Trophoblast cell (in vitro differentiated cells and primary cell): ENCODE data around the gene PIH1D1.

Experiments
- DNase-seq, 2 donors: peaks; one replicate each; pipeline ENCODE4 v3.0.0-alpha.2; 2016
- H2AFZ ChIP-seq: 2 replicates; pipeline ENCODE4 v1.6.1; 2013; ENCODE audit warnings: low read length, moderate library complexity, mild to moderate bottlenecking; ENCODE audit not compliant: insufficient read depth, poor library complexity
- H2AK5ac ChIP-seq: 2 replicates; pipeline ENCODE4 v1.6.1; 2013; ENCODE audit warnings: mild to moderate bottlenecking, low read length
- H2BK120ac ChIP-seq: 2 replicates; pipeline ENCODE4 v1.6.1; 2013; ENCODE audit warnings: low read length, mild to moderate bottlenecking, moderate library complexity; ENCODE audit not compliant: insufficient read depth, poor library complexity
- H2BK12ac ChIP-seq: 2 replicates; pipeline ENCODE4 v1.6.1; 2013; ENCODE audit warnings: mild to moderate bottlenecking, low read length, moderate library complexity
- H2BK5ac ChIP-seq: 2 replicates; pipeline ENCODE4 v1.6.1; 2013; ENCODE audit warnings: low read length, low read depth, moderate library complexity, mild to moderate bottlenecking; ENCODE audit not compliant: poor library complexity
- H3K14ac ChIP-seq: 2 replicates; pipeline ENCODE4 v1.6.1; 2013; ENCODE audit warnings: mild to moderate bottlenecking, low read length
- H3K18ac ChIP-seq: 2 replicates; pipeline ENCODE4 v1.6.1; 2013; ENCODE audit warnings: mild to moderate bottlenecking, low read length
- H3K23ac ChIP-seq: 2 replicates; pipeline ENCODE4 v1.6.1; 2013; ENCODE audit warnings: low read length
- H3K27ac ChIP-seq: 2 replicates; pipeline ENCODE4 v1.5.1; 2013; ENCODE audit warnings: low read depth, mild to moderate bottlenecking, inconsistent platforms, low read length, moderate library complexity
- H3K27me3 ChIP-seq: 2 replicates; pipeline ENCODE4 v1.6.1; 2013; ENCODE audit warnings: inconsistent platforms, mild to moderate bottlenecking, low read length, moderate library complexity; ENCODE audit not compliant: insufficient read depth
- H3K36me3 ChIP-seq, 2 experiments: 1 replicate in 1 of 2; 2 replicates in 1 of 2; pipeline ENCODE4 v1.6.1; 2013; ENCODE audit warnings: low read length in 2 of 2, mild to moderate bottlenecking in 2 of 2, moderate library complexity in 1 of 2; ENCODE audit not compliant: insufficient read depth in 2 of 2, control insufficient read depth in 1 of 2
- H3K4ac ChIP-seq: 2 replicates; pipeline ENCODE4 v1.6.1; 2013; ENCODE audit warnings: low read depth, mild to moderate bottlenecking, low read length, moderate library complexity
- H3K4me1 ChIP-seq, 2 experiments: 1 replicate in 1 of 2; 2 replicates in 1 of 2; pipeline ENCODE4 v1.6.1; 2013; ENCODE audit warnings: low read length in 2 of 2, mild to moderate bottlenecking in 2 of 2, moderate library complexity in 1 of 2; ENCODE audit not compliant: insufficient read depth in 2 of 2, control insufficient read depth in 1 of 2
- H3K4me2 ChIP-seq: 2 replicates; pipeline ENCODE4 v1.6.1; 2013; ENCODE audit warnings: inconsistent platforms, mild to moderate bottlenecking, low read length, moderate library complexity
- H3K4me3 ChIP-seq: 2 replicates; pipeline ENCODE4 v1.5.1; 2013; ENCODE audit warnings: mild to moderate bottlenecking, low read depth, low read length, inconsistent platforms
- H3K79me1 ChIP-seq: one replicate; pipeline ENCODE4 v1.6.1; 2013; ENCODE audit warnings: low read length
- H3K79me2 ChIP-seq: 2 replicates; pipeline ENCODE4 v1.6.1; 2013; ENCODE audit warnings: low read length, mild to moderate bottlenecking; ENCODE audit not compliant: control insufficient read depth, insufficient read depth, poor library complexity
- H3K9ac ChIP-seq: 2 replicates; pipeline ENCODE4 v1.6.1; 2013; ENCODE audit warnings: mild to moderate bottlenecking, low read length
- H3K9me3 ChIP-seq: 2 replicates; pipeline ENCODE4 v1.6.1; 2013; ENCODE audit warnings: low read depth, mild to moderate bottlenecking, control low read depth, inconsistent platforms, low read length; ENCODE audit not compliant: insufficient read depth
- H4K12ac ChIP-seq: 2 replicates; pipeline ENCODE4 v1.6.1; 2013; ENCODE audit warnings: low read depth, mild to moderate bottlenecking, low read length, moderate library complexity
- H4K8ac ChIP-seq: 2 replicates; pipeline ENCODE4 v1.6.1; 2013; ENCODE audit warnings: low read depth, mild to moderate bottlenecking, low read length, moderate library complexity
- H4K91ac ChIP-seq: one replicate; pipeline ENCODE4 v1.6.1; 2013; ENCODE audit warnings: low read depth, mild to moderate bottlenecking, low read length, moderate library complexity
- whole genome bisulfite sequencing: extraction: QIAGEN DNeasy Blood & Tissue Kit; methylation state at CpG from one replicate; pipeline ENCODE4 v1.1.7; 2013; ENCODE audit warnings: missing lambda C conversion rate; ENCODE audit not compliant: insufficient read length, insufficient coverage; ENCODE audit errors: extremely low coverage; 5-methylcytosine and 5-hydroxymethylcytosine counted together

Gene PIH1D1

GRCh38 chr19:49430172-49430677 lies 21.4 kb downstream of the PIH1D1 start:
- no peak overlapping the region for H3K18ac ChIP-seq
- peaks cover 42% of the 10 kb centered on the region for H3K27me3 ChIP-seq
- no CpG with 5 or more reads among the region's 9 CpGs for WGBS
- no peak overlapping the region for H3K23ac ChIP-seq
- no peak overlapping the region for H2AK5ac ChIP-seq
- no peak overlapping the region for H2AFZ ChIP-seq
- no peak overlapping the region for H2BK12ac ChIP-seq
- no peak overlapping the region for H4K12ac ChIP-seq
- H3K4ac ChIP-seq, result no peak overlapping the region
- no peak overlapping the region for H4K8ac ChIP-seq
- DNase-seq, result no peak
- H3K4me3 ChIP-seq, result no peak overlapping the region
- no peaks in the 10 kb centered on the region for H3K79me2 ChIP-seq
- H3K9me3 ChIP-seq, result peaks cover 17% of the 10 kb centered on the region
- no peak overlapping the region for H2BK5ac ChIP-seq
- no peaks in the 10 kb centered on the region for H3K79me1 ChIP-seq
- H3K14ac ChIP-seq, result no peak overlapping the region
- H3K4me1 ChIP-seq, result peaks cover 0 to 3% of the 10 kb centered on the region in 2 experiments
- no peak overlapping the region for H4K91ac ChIP-seq
- no peak overlapping the region for H2BK120ac ChIP-seq
- no peak overlapping the region for H3K27ac ChIP-seq
- H3K4me2 ChIP-seq, result no peak overlapping the region
- no peak overlapping the region for H3K9ac ChIP-seq
- no peaks in the 10 kb centered on the region for H3K36me3 ChIP-seq

GRCh38 chr19:49428547-49429451 lies 22.8 kb downstream of the PIH1D1 start:
- H3K4me2 ChIP-seq, result peak overlapping the region; percentile 66
- no peak overlapping the region for H2AFZ ChIP-seq
- no peak overlapping the region for H3K9ac ChIP-seq
- H2AK5ac ChIP-seq, result no peak overlapping the region
- peaks cover 52% of the 10 kb centered on the region for H3K27me3 ChIP-seq
- no peak overlapping the region for H3K4ac ChIP-seq
- H3K79me1 ChIP-seq, result no peaks in the 10 kb centered on the region
- H3K27ac ChIP-seq, result no peak overlapping the region
- DNase-seq, result no peak
- no peak overlapping the region for H2BK120ac ChIP-seq
- H3K14ac ChIP-seq, result no peak overlapping the region
- H2BK12ac ChIP-seq, result no peak overlapping the region
- H3K36me3 ChIP-seq, result no peaks in the 10 kb centered on the region
- H3K23ac ChIP-seq, result no peak overlapping the region
- no peak overlapping the region for H2BK5ac ChIP-seq
- peaks cover 14% of the 10 kb centered on the region for H3K9me3 ChIP-seq
- H4K12ac ChIP-seq, result no peak overlapping the region
- H3K4me3 ChIP-seq, result no peak overlapping the region
- H3K79me2 ChIP-seq, result no peaks in the 10 kb centered on the region
- no peak overlapping the region for H3K18ac ChIP-seq
- H4K91ac ChIP-seq, result no peak overlapping the region
- WGBS, result no CpG with 5 or more reads among the region's 29 CpGs
- H3K4me1 ChIP-seq, result peaks cover 0 to 3% of the 10 kb centered on the region in 2 experiments
- H4K8ac ChIP-seq, result no peak overlapping the region

- H3K79me2 ChIP-seq, result no peaks in the 10 kb centered on the region
- H4K12ac ChIP-seq, result no peak overlapping the region
- H3K79me1 ChIP-seq, result no peaks in the 10 kb centered on the region
- peaks cover 11% of the 10 kb centered on the region for H3K9me3 ChIP-seq
- H2BK5ac ChIP-seq, result no peak overlapping the region
- no peak overlapping the region for H2BK120ac ChIP-seq
- no peak overlapping the region for H2AFZ ChIP-seq
- no peak overlapping the region for H3K4me3 ChIP-seq
- H3K36me3 ChIP-seq, result no peaks in the 10 kb centered on the region
- WGBS, result no CpG with 5 or more reads among the region's 45 CpGs
- no peak overlapping the region for H3K18ac ChIP-seq
- no peak overlapping the region for H3K4ac ChIP-seq
- no peak overlapping the region for H4K8ac ChIP-seq
- no peak overlapping the region for H4K91ac ChIP-seq
- peak in 1 of 2 donors; percentile 21 for DNase-seq
- no peak overlapping the region for H2BK12ac ChIP-seq
- H3K4me2 ChIP-seq, result peak overlapping the region; percentile 66
- peaks cover 0 to 3% of the 10 kb centered on the region in 2 experiments for H3K4me1 ChIP-seq
- peaks cover 60% of the 10 kb centered on the region for H3K27me3 ChIP-seq
- no peak overlapping the region for H3K23ac ChIP-seq
- no peak overlapping the region for H3K27ac ChIP-seq
- no peak overlapping the region for H3K14ac ChIP-seq
- H3K9ac ChIP-seq, result no peak overlapping the region
- no peak overlapping the region for H2AK5ac ChIP-seq
Measured at GRCh38 chr19:49427855-49428546, 23.6 kb downstream of the PIH1D1 start.

- H4K91ac ChIP-seq, result no peak overlapping the region
- H3K18ac ChIP-seq, result no peak overlapping the region
Measured at GRCh38 chr19:49427339-49427738, 24.3 kb downstream of the PIH1D1 start.

More at GRCh38 chr19:49427339-49427738, 24.3 kb downstream of the PIH1D1 start:
- H3K14ac ChIP-seq, result no peak overlapping the region
- H3K79me2 ChIP-seq, result no peaks in the 10 kb centered on the region
- no peak overlapping the region for H2AFZ ChIP-seq
- H3K27ac ChIP-seq, result no peak overlapping the region
- no peak for DNase-seq
- no peak overlapping the region for H2BK120ac ChIP-seq
- no peak overlapping the region for H4K8ac ChIP-seq
- WGBS, result no CpG with 5 or more reads among the region's 12 CpGs
- no peak overlapping the region for H4K12ac ChIP-seq
- no peak overlapping the region for H2BK12ac ChIP-seq
- H3K4ac ChIP-seq, result no peak overlapping the region
- H2AK5ac ChIP-seq, result no peak overlapping the region
- no peak overlapping the region for H3K4me2 ChIP-seq
- no peaks in the 10 kb centered on the region for H3K36me3 ChIP-seq
- H3K23ac ChIP-seq, result no peak overlapping the region
- H3K9me3 ChIP-seq, result peaks cover 11% of the 10 kb centered on the region
- H3K9ac ChIP-seq, result no peak overlapping the region
- no peak overlapping the region for H3K4me3 ChIP-seq
- peaks cover 67% of the 10 kb centered on the region for H3K27me3 ChIP-seq
- H3K79me1 ChIP-seq, result no peaks in the 10 kb centered on the region
- H3K4me1 ChIP-seq, result peaks cover 0 to 3% of the 10 kb centered on the region in 2 experiments
- H2BK5ac ChIP-seq, result no peak overlapping the region
